Adrenal gland (tissue), 12 donors: ENCODE results near the gene EIF4E. TPM values are rescaled to one million over a fixed set of nuclear protein-coding genes. Genes with fewer than 3 reads are reported as not detected.
"Not testable (repeated sequence)": the region's sequence is repeated elsewhere in the genome, so short reads cannot be mapped to it uniquely, and the experiment has no call there.

ENCODE experiments used
- DNase-seq, 7 donors: peaks; one replicate each; pipeline ENCODE4 v3.0.0-alpha.2; 2019 to 2020
- H3K27ac ChIP-seq, 5 donors: fragments of 200-600 bp; sonication (generic) in 4 of 5; 1 replicate in 3 of 5; 2 replicates in 2 of 5; pipeline versions ENCODE4 v1.5.1 to v1.8.0; 2016 to 2020; ENCODE audit warnings: mild to moderate bottlenecking in 1 of 5
- H3K27me3 ChIP-seq: fragments of 200-600 bp; 2 replicates; pipeline ENCODE4 v1.8.0; 2021
- H3K36me3 ChIP-seq, 2 donors: fragments of 200-600 bp; replicated peaks in 1 of 2; 1 replicate in 1 of 2; 2 replicates in 1 of 2; pipeline versions ENCODE4 v1.5.1 to v1.8.0; 2018 to 2022
- H3K4me1 ChIP-seq, 2 donors: fragments of 200-600 bp; replicated peaks in 1 of 2; 1 replicate in 1 of 2; 2 replicates in 1 of 2; pipeline versions ENCODE4 v1.5.1 to v1.8.0; 2018 to 2021
- H3K4me3 ChIP-seq, 4 donors: fragments of 200-600 bp; sonication (generic) in 3 of 4; one replicate each; pipeline ENCODE4 v1.5.1; 2016 to 2018
- H3K9me3 ChIP-seq, 3 donors: fragments of 200-600 bp; sonication (generic) in 1 of 3; replicated peaks in 1 of 3; 1 replicate in 2 of 3; 2 replicates in 1 of 3; pipeline versions ENCODE4 v1.5.1 to v1.8.0; 2016 to 2021
- CTCF ChIP-seq, 6 experiments: fragments of 450-650 bp in 4 of 6; fragments of 200-600 bp in 2 of 6; sonication (generic) in 1 of 6; IDR thresholded peaks; 1 replicate in 5 of 6; 2 replicates in 1 of 6; pipeline versions ENCODE4 v1.5.1 to v1.8.0; 2016 to 2021; ENCODE audit warnings: antibody characterized with exemption in 6 of 6, mild to moderate bottlenecking in 2 of 6, moderate library complexity in 1 of 6
- POLR2A ChIP-seq, 2 donors: fragments of 450-650 bp; IDR thresholded peaks; one replicate each; pipeline ENCODE4 v1.6.1; 2017; ENCODE audit warnings: antibody characterized with exemption in 2 of 2, mild to moderate bottlenecking in 2 of 2, moderate library complexity in 1 of 2
- WGBS, 4 donors: extraction: QIAGEN DNeasy Blood & Tissue Kit in 2 of 4; methylation state at CpG; one replicate each; pipeline versions ENCODE4 v1.1.5 to v1.1.7; 2013 to 2017; 5-methylcytosine and 5-hydroxymethylcytosine counted together
- intact Hi-C, 2 donors: fragments of 100-400 bp; cut with DNase I; formaldehyde crosslinking; loops; one replicate each; pipeline versions ENCODE4 v1.14.1 to v1.15.0; 2022 to 2023
- polyA plus RNA-seq, 3 donors: library from polyadenylated mRNA; stranded (reverse); fragments of 200-250 nt in 2 of 3; fragments of 350-450 nt in 1 of 3; fragmentation: Illumina TruSeq in 1 of 3; extraction: RNeasy Lipid Tissue Mini Kit (QIAGEN cat#74804) in 1 of 3; gene quantifications; one replicate each; pipeline ENCODE4 v1.2.3, GENCODE V29; 2013 to 2014
- total RNA-seq, 9 donors: library from RNA; depleted of rRNA in 4 of 9; stranded (reverse); fragments of >200 nt in 4 of 9; fragments of 120-200 nt in 1 of 9; fragmentation: NEBNext Ultra II Directional in 1 of 9; extraction: Animal tissue kit (Norgen Biotek cat#: 25700) in 1 of 9; gene quantifications; one replicate each; pipeline versions ENCODE4 v1.1.0 to v1.2.4, GENCODE V29; 2013 to 2023
- donor health status: healthy with polysubstance abuse.
- donor health status: Bipolar disorder and iron deficiency.
- donor health status: DM: yes; HTN: yes; CAD: no.
- donor health status: DM: no; HTN: no; CAD: no.
- donor health status: DM: no; HTN: no; CAD: no.
- donor health status: DM: yes; HTN: yes; CAD: no.

Gene EIF4E
- total and polyA plus RNA-seq, 12 donors, result 5.9 to 169 (median 66.8) TPM

- intact Hi-C loops, result no loop called here
- 87 to 96% (median 92%) methylated on average over 5 of the region's 5 CpGs for WGBS, 4 donors
- Histone ChIP-seq H3K9me3 (no peaks in the 10 kb centered on the region), H3K36me3 (no peaks in the 10 kb centered on the region), H3K27me3 (no peaks in the 10 kb centered on the region), H3K4me1 (peaks cover 0 to 11% of the 10 kb centered on the region in 2 donors), H3K4me3 (no peak overlapping the region), H3K27ac (no peak overlapping the region)
- TF ChIP-seq POLR2A (IDR thresholded peaks at IDR 0.05) (no peak), CTCF (IDR thresholded peaks at IDR 0.05) (no peak)
- DNase-seq, result no peak
These were observed 7.6 kb downstream of the EIF4E start for GRCh38 chr4:98921292-98921691.

DNA sequence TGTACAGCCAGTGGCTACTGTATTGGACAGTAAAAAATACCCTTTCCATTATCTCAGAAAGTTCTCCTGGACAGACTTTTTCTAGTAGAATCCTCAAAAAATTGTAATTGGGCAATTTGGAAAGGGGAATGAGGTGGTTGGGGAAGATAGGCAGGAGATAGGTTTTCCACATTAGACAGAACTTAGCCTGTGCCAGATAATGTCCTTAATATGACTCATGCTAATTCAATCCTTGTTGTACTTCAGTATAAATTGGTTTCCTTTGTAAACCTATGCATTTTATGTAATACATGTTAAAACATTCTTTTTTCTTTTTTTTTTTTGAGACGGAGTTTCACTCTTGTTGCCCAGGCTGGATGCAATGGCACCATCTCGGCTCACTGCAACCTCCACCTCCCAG lies 8.9 kb downstream of the EIF4E start:
- no peak overlapping the region for H3K4me3 ChIP-seq
- WGBS, 4 donors, result 92 to 98% (median 96%) methylated on average over 2 of the region's 2 CpGs
- H3K36me3 ChIP-seq, result no peaks in the 10 kb centered on the region
- no peak overlapping the region for H3K27ac ChIP-seq
- no peaks in the 10 kb centered on the region for H3K27me3 ChIP-seq
- DNase-seq, result no peak
- H3K4me1 ChIP-seq, result peaks cover 0 to 21% of the 10 kb centered on the region in 2 donors
- TF ChIP-seq CTCF (IDR thresholded peaks at IDR 0.05), result no peak
- TF ChIP-seq POLR2A (IDR thresholded peaks at IDR 0.05), result no peak
- H3K9me3 ChIP-seq, result no peaks in the 10 kb centered on the region
- intact Hi-C loops, result no loop called here

DNA sequence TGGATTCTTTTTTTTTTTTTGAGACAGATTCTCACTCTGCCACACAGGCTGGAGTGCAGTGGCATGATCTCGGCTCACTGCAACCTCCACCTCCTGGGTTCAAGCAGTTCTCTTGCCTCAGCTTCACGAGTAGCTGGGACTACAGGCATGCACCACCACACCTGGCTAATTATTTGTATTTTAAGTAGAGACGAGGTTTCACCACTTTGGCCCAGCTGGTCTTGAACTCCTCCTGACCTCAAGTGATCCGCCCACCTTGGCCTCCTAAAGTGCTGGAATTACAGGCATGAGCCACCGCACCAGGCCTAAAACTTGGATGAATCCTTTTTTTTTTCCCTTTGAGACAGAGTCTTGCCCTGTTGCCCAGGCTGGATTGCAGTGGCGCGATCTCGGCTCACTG lies 18.2 kb downstream of the EIF4E start:
- H3K36me3 ChIP-seq, H3K4me3 ChIP-seq, H3K27me3 ChIP-seq, intact Hi-C loops, DNase-seq, H3K9me3 ChIP-seq, H3K27ac ChIP-seq: not testable (repeated sequence)
- H3K4me1 ChIP-seq, result peaks cover 0 to 54% of the 10 kb centered on the region in 2 donors
- WGBS, 4 donors, result 79 to 87% (median 86%) methylated on average over 8 of the region's 8 CpGs

DNA sequence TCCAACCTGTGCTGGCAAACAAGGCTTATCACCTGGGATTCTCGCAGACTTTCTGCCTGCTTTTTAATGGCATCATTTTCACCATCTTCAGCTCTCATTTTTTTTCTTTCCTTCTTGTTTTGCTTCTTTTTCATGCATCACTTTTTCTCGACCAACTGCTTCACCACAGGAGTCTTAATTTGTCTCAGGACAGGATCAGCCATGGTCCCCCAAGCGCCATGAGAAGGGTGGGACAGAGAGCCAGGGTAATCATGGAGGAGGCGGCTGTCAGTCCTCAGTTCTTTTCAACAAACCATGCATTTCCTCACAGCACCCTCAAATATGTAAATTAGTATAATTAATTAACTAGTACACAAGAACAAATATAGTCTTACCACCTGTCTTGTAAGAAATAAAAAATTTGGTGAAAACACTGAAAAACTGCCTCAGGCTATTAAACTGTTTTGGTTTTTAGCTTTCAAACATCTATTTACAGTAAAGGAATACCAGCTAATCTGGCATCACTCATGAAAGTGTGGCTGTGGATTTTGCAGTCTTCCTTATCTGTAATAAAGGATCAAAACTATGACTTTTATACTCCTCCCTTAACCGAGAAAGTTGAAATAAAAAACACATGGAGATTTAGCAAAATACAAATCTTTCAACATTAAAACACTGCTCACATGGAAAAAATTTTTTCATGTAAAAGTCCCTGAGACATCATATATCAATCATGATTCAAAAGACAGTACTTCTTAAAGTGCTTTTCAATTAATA lies 19.1 kb downstream of the EIF4E start:
- Histone ChIP-seq H3K4me3 (no peak overlapping the region), H3K27ac (no peak overlapping the region), H3K36me3 (no peaks in the 10 kb centered on the region), H3K4me1 (peaks cover 0 to 54% of the 10 kb centered on the region in 2 donors), H3K9me3 (no peaks in the 10 kb centered on the region), H3K27me3 (no peaks in the 10 kb centered on the region)
- WGBS, 4 donors, result 78 to 82% (median 80%) methylated on average over 5 of the region's 5 CpGs
- no peak for TF ChIP-seq CTCF (IDR thresholded peaks at IDR 0.05)
- no peak for TF ChIP-seq POLR2A (IDR thresholded peaks at IDR 0.05)
- no peak for DNase-seq
- intact Hi-C loops, result no loop called here

DNA sequence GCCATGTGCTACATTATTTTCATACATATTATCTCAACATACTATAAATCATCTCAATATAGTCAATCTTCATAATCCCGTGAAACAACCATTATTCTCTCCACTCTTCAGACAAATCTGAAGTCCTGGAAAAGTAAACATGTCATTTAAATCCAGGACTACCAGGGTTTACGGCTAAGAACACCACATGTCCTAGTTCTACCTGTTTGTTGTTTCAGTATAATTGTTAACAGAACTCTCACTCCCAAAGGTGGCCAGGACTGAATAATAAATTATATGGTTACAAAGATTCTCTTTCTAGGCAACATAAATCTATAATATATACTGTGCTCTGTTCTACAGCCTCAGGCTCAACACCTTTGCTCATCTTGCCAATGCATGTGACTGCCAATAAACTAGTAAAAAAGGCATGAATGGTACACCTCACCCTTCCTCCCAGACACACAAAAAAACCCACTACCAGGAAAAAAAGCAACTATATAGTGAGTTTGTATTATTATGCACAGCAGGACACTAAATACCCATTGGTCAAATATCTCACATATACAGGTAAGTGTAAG lies 20.1 kb downstream of the EIF4E start:
- H3K4me1 ChIP-seq, result peaks cover 0 to 50% of the 10 kb centered on the region in 2 donors
- H3K9me3 ChIP-seq, result no peaks in the 10 kb centered on the region
- H3K27me3 ChIP-seq, result no peaks in the 10 kb centered on the region
- no peak overlapping the region for H3K4me3 ChIP-seq
- no peak for DNase-seq
- intact Hi-C loops, result no loop called here
- no peaks in the 10 kb centered on the region for H3K36me3 ChIP-seq
- no peak overlapping the region for H3K27ac ChIP-seq
- WGBS, 4 donors, result 66 to 70% (median 66%) methylated on average over 2 of the region's 2 CpGs
- no peak for TF ChIP-seq CTCF (IDR thresholded peaks at IDR 0.05)
- TF ChIP-seq POLR2A (IDR thresholded peaks at IDR 0.05), result no peak
